Measurements from ENCODE around the gene KLF14.

Gene KLF14

GRCh38 chr7:130708766-130709165, 25.2 kb downstream of the KLF14 start:
- TF ChIP-seq CTCF (IDR thresholded peaks at IDR 0.05; ENCODE audit: borderline replicate concordance, insufficient read depth, low read depth, low read length) = no peak
- no peak overlapping the region for H3K4me3 ChIP-seq (ENCODE audit: low read depth, low read length)

- TF ChIP-seq CTCF (IDR thresholded peaks at IDR 0.05; ENCODE audit: borderline replicate concordance, insufficient read depth, low read depth, low read length) = no peak
- H3K4me3 ChIP-seq (ENCODE audit: low read depth, low read length) = no peak overlapping the region
Observed at GRCh38 chr7:130708001-130708400, 26.0 kb downstream of the KLF14 start.

GRCh38 chr7:130703851-130704250, 30.2 kb downstream of the KLF14 start:
- no peak for TF ChIP-seq CTCF (IDR thresholded peaks at IDR 0.05; ENCODE audit: borderline replicate concordance, insufficient read depth, low read depth, low read length)
- H3K4me3 ChIP-seq (ENCODE audit: low read depth, low read length) = no peak overlapping the region

GRCh38 chr7:130701650-130702049, 32.4 kb downstream of the KLF14 start:
- no peak for TF ChIP-seq CTCF (IDR thresholded peaks at IDR 0.05; ENCODE audit: borderline replicate concordance, insufficient read depth, low read depth, low read length)
- no peak overlapping the region for H3K4me3 ChIP-seq (ENCODE audit: low read depth, low read length)

- no peak overlapping the region for H3K4me3 ChIP-seq (ENCODE audit: low read depth, low read length)
- TF ChIP-seq CTCF (IDR thresholded peaks at IDR 0.05; ENCODE audit: borderline replicate concordance, insufficient read depth, low read depth, low read length) = no peak
Observed at GRCh38 chr7:130700760-130701159, 33.2 kb downstream of the KLF14 start.

- no peak overlapping the region for H3K4me3 ChIP-seq (ENCODE audit: low read depth, low read length)
- TF ChIP-seq CTCF (IDR thresholded peaks at IDR 0.05; ENCODE audit: borderline replicate concordance, insufficient read depth, low read depth, low read length) = no peak
Observed at GRCh38 chr7:130699686-130700085, 34.3 kb downstream of the KLF14 start.

GRCh38 chr7:130697820-130698219, 36.2 kb downstream of the KLF14 start:
- no peak for TF ChIP-seq CTCF (IDR thresholded peaks at IDR 0.05; ENCODE audit: borderline replicate concordance, insufficient read depth, low read depth, low read length)
- no peak overlapping the region for H3K4me3 ChIP-seq (ENCODE audit: low read depth, low read length)
